Measurements from ENCODE around the gene CITED1.

DNA sequence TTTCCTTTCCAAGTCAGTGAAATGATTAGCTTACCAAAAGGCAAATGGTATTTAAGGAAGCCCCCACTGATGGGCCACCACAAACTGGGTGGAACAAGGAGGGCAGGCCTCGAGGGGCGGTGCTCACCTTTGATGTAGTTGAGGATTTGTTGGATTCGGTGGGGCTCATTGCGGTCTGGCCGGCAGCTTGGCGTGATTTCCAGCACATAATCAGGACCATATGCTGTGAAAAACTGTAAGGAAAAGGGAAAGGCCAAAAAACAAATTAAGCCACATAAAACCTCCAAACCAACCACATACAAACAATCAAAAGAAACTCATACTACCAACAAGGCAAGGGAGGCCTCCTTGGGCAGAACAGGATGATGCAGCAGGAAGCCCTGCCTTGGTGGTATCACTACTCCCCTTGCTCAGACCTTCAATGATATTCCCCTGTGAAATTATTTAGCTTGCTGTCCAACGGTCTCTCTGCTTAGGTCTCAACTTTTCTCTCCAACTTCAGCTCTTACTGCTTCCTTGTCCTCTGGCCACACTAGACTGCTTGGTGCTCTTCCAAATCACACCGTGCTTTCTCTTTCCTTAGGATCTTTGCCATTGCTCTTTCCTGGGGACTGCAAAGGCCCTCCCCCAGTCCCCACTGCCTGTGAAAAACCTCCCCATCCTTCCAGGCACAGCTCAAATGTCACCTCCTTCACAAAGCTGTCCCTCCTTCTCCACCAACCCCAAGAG lies 46.1 kb upstream of the CITED1 start:
- TF ChIP-seq, protein P1, sequence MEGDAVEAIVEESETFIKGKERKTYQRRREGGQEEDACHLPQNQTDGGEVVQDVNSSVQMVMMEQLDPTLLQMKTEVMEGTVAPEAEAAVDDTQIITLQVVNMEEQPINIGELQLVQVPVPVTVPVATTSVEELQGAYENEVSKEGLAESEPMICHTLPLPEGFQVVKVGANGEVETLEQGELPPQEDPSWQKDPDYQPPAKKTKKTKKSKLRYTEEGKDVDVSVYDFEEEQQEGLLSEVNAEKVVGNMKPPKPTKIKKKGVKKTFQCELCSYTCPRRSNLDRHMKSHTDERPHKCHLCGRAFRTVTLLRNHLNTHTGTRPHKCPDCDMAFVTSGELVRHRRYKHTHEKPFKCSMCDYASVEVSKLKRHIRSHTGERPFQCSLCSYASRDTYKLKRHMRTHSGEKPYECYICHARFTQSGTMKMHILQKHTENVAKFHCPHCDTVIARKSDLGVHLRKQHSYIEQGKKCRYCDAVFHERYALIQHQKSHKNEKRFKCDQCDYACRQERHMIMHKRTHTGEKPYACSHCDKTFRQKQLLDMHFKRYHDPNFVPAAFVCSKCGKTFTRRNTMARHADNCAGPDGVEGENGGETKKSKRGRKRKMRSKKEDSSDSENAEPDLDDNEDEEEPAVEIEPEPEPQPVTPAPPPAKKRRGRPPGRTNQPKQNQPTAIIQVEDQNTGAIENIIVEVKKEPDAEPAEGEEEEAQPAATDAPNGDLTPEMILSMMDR (IDR thresholded peaks at IDR 0.05) = no peak
- TF ChIP-seq POLR2A (IDR thresholded peaks at IDR 0.05) = no peak
